Hepatocyte (in vitro differentiated cells): ENCODE measurements around the gene STK40. TPM values are rescaled to one million over a fixed set of nuclear protein-coding genes. Genes with fewer than 3 reads are reported as not detected.

Source experiments
- DNase-seq: peaks from one replicate; pipeline ENCODE4 v3.0.0-alpha.2; 2016; ENCODE audit warnings: low spot score
- H2AFZ ChIP-seq: fragments of 200-600 bp; sonication (generic); 2 replicates; pipeline ENCODE4 v1.6.0; 2016; ENCODE audit warnings: antibody characterized with exemption, mild to moderate bottlenecking
- H3K27ac ChIP-seq: fragments of 200-600 bp; sonication (generic); 2 replicates; pipeline ENCODE4 v1.5.1; 2016; ENCODE audit warnings: mild to moderate bottlenecking
- H3K27me3 ChIP-seq: fragments of 200-600 bp; sonication (generic); 2 replicates; pipeline ENCODE4 v1.6.1; 2016
- H3K36me3 ChIP-seq: fragments of 200-600 bp; sonication (generic); replicated peaks from 2 replicates; pipeline ENCODE4 v1.5.1; 2016; ENCODE audit warnings: low read depth; ENCODE audit not compliant: insufficient read depth
- H3K4me1 ChIP-seq: fragments of 200-600 bp; sonication (generic); 2 replicates; pipeline ENCODE4 v1.5.1; 2016; ENCODE audit warnings: mild to moderate bottlenecking, moderate library complexity; ENCODE audit not compliant: insufficient read depth
- H3K4me2 ChIP-seq: fragments of 200-600 bp; sonication (generic); 2 replicates; pipeline ENCODE4 v1.6.0; 2016
- H3K4me3 ChIP-seq: fragments of 200-600 bp; sonication (generic); 2 replicates; pipeline ENCODE4 v1.5.1; 2016; ENCODE audit warnings: mild to moderate bottlenecking
- H3K79me2 ChIP-seq: fragments of 200-600 bp; sonication (generic); 2 replicates; pipeline ENCODE4 v1.6.0; 2017; ENCODE audit warnings: mild to moderate bottlenecking
- H3K9me2 ChIP-seq: fragments of 200-600 bp; sonication (generic); replicated peaks from 2 replicates; pipeline ENCODE4 v1.6.0; 2017; ENCODE audit warnings: mild to moderate bottlenecking; ENCODE audit not compliant: insufficient read depth
- H3K9me3 ChIP-seq: fragments of 200-600 bp; sonication (generic); 2 replicates; pipeline ENCODE4 v1.5.1; 2016; ENCODE audit warnings: low read depth, mild to moderate bottlenecking
- H4K20me1 ChIP-seq: fragments of 200-600 bp; sonication (generic); 2 replicates; pipeline ENCODE4 v1.6.0; 2016; ENCODE audit warnings: mild to moderate bottlenecking; ENCODE audit not compliant: insufficient read depth, poor library complexity, severe bottlenecking
- CTCF ChIP-seq: fragments of 200-600 bp; sonication (generic); IDR thresholded peaks from 2 replicates; pipeline ENCODE4 v1.5.1; 2016; ENCODE audit warnings: antibody characterized with exemption, mild to moderate bottlenecking; ENCODE audit not compliant: poor library complexity
- EZH2 ChIP-seq: fragments of 200-600 bp; sonication (generic); IDR thresholded peaks from 2 replicates; pipeline ENCODE4 v1.6.1; 2016; ENCODE audit warnings: antibody characterized with exemption, mild to moderate bottlenecking, borderline replicate concordance
- EZH2phosphoT487 ChIP-seq: fragments of 200-600 bp; sonication (generic); IDR thresholded peaks from one replicate; pipeline ENCODE4 v1.6.1; 2018; ENCODE audit warnings: antibody characterized with exemption, mild to moderate bottlenecking, low read depth, moderate library complexity; ENCODE audit not compliant: unreplicated experiment, severe bottlenecking
- WGBS: methylation state at CpG from one replicate; pipeline ENCODE4 v1.1.6; 2016; ENCODE audit warnings: low lambda C conversion rate; ENCODE audit errors: missing lambda C conversion rate; 5-methylcytosine and 5-hydroxymethylcytosine counted together
- polyA plus RNA-seq: library from polyadenylated mRNA; unstranded; fragments of >200 nt; fragmentation: Nextera tagmentation; extraction: Ambion mirVana; gene quantifications from 2 replicates; pipeline ENCODE4 v1.2.1, GENCODE V29; 2016
- total RNA-seq: library from RNA; depleted of rRNA; stranded (reverse); fragments of >200 nt; gene quantifications from 2 replicates; pipeline ENCODE4 v1.2.3, GENCODE V29; 2014

Gene STK40
- total and polyA plus RNA-seq, 2 experiments from 2014 or later: 30.7 to 56.3 TPM

- Histone ChIP-seq H3K36me3 (no peaks in the 10 kb centered on the region), H3K9me3 (no peaks in the 10 kb centered on the region), H3K4me3 (no peak overlapping the region), H2AFZ (no peak overlapping the region), H3K4me2 (no peak overlapping the region), H3K4me1 (no peaks in the 10 kb centered on the region), H3K27ac (no peak overlapping the region), H3K9me2 (no peaks in the 10 kb centered on the region), H4K20me1 (no peaks in the 10 kb centered on the region), H3K27me3 (no peaks in the 10 kb centered on the region), H3K79me2 (no peaks in the 10 kb centered on the region)
- no peak for DNase-seq
- TF ChIP-seq EZH2phosphoT487 (no peak), EZH2 (no peak), CTCF (no peak)
- whole genome bisulfite sequencing: 90% methylated on average over 9 of the region's 9 CpGs
Measured at GRCh38 chr1:36339615-36340014, 46.1 kb downstream of the STK40 start.

- Histone ChIP-seq H2AFZ (no peak overlapping the region), H3K27me3 (no peaks in the 10 kb centered on the region), H3K4me1 (no peaks in the 10 kb centered on the region), H3K27ac (no peak overlapping the region), H3K79me2 (no peaks in the 10 kb centered on the region), H3K4me2 (no peak overlapping the region), H3K36me3 (no peaks in the 10 kb centered on the region), H4K20me1 (no peaks in the 10 kb centered on the region), H3K9me2 (no peaks in the 10 kb centered on the region), H3K9me3 (no peaks in the 10 kb centered on the region), H3K4me3 (no peak overlapping the region)
- DNase-seq: no peak
- 91% methylated on average over 7 of the region's 7 CpGs for WGBS
- no peak for TF ChIP-seq CTCF
- no peak for TF ChIP-seq EZH2phosphoT487
- no peak for TF ChIP-seq EZH2
Measured at GRCh38 chr1:36339215-36339614, 46.5 kb downstream of the STK40 start.

GRCh38 chr1:36337830-36338229 is 47.9 kb downstream of the STK40 start:
- no peak for DNase-seq
- WGBS: 97% methylated on average over 6 of the region's 6 CpGs

More at GRCh38 chr1:36337830-36338229, 47.9 kb downstream of the STK40 start:
- H3K4me2 ChIP-seq: no peak overlapping the region
- no peaks in the 10 kb centered on the region for H3K9me2 ChIP-seq
- no peaks in the 10 kb centered on the region for H3K27me3 ChIP-seq
- no peaks in the 10 kb centered on the region for H3K9me3 ChIP-seq
- TF ChIP-seq CTCF: no peak
- no peak for TF ChIP-seq EZH2phosphoT487
- TF ChIP-seq EZH2: no peak
- H3K4me3 ChIP-seq: no peak overlapping the region
- no peak overlapping the region for H2AFZ ChIP-seq
- no peak overlapping the region for H3K27ac ChIP-seq
- no peaks in the 10 kb centered on the region for H3K36me3 ChIP-seq
- H4K20me1 ChIP-seq: no peaks in the 10 kb centered on the region
- no peaks in the 10 kb centered on the region for H3K79me2 ChIP-seq
- H3K4me1 ChIP-seq: no peaks in the 10 kb centered on the region
